ENCODE measurements around the gene VSIG8.
A peak's percentile ranks its signal among the peaks of the same experiment; 100 is the strongest.
"Not testable (repeated sequence)": the region's sequence is repeated elsewhere in the genome, so short reads cannot be mapped to it uniquely, and the experiment has no call there.

VSIG8 gene, protein sequence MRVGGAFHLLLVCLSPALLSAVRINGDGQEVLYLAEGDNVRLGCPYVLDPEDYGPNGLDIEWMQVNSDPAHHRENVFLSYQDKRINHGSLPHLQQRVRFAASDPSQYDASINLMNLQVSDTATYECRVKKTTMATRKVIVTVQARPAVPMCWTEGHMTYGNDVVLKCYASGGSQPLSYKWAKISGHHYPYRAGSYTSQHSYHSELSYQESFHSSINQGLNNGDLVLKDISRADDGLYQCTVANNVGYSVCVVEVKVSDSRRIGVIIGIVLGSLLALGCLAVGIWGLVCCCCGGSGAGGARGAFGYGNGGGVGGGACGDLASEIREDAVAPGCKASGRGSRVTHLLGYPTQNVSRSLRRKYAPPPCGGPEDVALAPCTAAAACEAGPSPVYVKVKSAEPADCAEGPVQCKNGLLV

DNA sequence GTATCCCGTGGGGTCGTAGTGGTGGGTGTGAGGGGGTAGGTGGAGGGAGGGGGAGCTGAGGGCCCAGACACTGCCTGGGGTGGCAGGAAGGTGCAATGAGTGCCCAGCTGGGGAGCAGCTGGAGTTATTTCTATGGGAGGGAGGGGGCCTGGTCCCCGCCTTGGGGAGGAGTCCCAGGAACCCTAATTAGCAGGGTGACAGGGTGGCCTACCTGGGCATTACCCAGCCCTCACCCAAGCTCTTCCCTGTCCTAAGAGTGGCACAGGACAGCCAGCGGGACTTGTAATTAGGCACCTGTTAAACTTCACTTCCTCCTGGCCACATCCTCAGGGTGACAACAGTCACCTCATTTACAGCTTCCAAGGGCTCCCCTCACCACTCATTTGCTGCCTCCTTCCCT lies at the start of gene VSIG8:
VSIG8 (minus strand) TSS at position 101 of the 400 bp plus-strand sequence. CDS start 136 bp downstream, outside the sequence.
- DNase-seq = no peak

DNA sequence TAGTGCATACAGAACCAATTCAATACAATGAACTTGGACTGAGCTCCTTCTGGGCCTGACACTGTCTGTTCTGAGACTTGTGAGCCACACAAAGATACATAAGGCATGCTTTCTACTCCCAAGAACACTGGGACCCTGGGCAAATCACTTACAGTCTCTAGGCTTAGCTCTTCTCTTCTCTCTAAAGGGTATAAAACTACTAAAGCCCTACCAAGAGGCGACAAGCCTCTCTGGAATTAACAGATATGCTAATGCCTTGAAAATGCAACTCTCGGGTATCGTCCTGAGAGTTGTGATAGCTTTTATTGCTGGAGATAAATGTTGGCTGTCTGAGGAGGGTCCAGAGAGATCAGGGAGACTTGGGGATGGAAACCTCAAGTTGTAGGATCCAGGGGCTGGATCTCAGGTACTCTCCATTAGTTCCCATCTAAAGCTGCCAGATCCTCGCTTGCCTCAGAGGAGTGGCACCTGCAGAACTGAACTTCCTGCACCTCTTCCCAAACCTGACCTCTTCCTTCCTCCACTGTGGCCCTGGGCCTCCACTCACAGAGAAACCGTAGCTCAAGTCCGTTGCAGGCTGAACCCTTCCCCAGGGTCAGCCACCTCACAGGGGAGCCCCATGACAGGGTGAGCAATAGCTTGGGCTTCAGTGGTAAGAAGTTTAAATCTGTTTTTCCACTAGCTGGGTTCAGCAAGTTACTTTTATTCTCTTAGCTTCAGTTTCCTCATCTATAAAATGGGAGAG lies 49.0 kb upstream of the VSIG8 start:
- no peak for DNase-seq

DNA sequence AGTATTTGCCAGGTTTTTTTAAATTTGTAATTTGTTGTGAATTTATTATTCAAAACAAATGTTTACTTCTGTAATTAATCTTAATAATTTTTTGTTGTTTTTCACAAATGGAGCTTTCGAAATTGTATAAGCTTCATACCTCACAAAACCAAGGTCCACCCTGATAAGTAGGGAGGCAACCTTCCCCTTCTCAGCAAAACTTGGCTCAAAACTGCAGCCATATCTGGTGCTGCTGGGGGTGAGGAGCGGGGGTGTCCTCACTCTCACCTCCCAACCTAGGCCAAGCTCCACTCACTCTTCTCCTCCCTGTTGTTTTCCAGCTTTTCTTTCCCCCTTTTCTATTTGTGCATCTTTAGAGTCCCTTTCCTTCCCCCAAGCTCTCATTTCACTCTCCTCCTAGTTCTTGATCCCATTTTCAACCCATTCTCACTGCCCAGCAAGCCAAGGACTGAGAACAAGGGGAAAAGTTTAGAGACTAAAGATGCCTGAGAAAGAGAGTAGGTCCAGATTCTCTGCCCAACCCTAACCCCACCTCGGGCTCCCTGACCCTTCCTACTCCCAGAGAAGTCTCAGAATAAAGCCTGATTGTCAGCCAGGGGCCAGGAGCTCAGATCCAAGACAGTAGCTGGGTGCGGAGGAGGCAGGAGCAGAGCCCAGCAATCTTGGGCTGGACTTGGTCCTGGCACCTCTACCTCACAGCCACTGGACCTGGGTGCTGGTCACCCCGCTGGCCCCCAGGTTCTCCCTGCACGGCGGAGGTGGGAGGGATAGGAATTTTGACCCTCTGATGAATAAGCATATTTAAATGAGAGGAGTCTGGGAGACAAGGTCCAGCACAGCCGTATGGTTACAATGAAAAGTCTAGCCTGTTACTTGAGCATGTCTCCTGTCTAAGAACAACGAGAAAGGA lies 45.8 kb upstream of the VSIG8 start:
- no peak for DNase-seq

DNA sequence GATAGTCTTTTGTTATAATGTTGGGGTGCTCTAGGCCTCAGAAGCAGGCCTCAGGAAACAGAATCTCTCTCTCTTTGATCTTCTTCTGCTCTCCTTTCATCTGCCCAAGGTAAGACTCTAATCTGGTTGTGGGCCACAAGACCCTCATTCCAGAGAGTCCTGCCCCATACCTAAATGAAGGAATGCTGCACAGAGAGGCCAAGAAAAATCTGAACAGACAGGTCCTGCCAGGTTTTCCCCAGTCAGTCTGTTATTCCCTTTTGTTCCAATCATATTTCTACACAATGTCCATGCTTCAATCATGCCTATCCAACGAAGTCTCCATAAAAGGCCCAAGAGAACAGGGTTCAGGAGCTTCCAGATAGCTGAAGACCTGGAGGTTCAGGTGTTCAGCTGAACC lies 44.5 kb upstream of the VSIG8 start:
- DNase-seq = no peak

DNA sequence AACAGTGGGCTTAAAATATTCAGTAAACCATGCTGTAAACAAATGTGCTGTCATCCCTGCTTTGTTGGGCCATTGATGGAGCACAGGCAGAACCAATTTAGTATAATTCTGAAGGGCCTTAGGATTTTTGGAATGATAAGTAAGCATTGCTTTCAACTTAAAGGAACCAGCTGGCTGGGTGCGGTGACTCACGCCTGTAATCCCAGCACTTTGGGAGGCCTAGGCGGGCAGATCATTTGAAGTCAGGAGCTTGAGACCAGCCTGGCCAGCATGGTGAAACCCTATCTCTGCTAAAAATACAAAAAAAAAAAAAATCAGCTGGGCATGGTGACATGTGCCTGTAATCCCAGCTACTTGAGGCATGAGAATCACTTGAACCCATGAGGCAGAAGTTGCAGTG lies 41.6 kb upstream of the VSIG8 start:
- not testable (repeated sequence) for DNase-seq

- DNase-seq = no peak
These were observed 40.1 kb upstream of the VSIG8 start for GRCh38 chr1:159902541-159902940.

GRCh38 chr1:159900755-159901360 lies 38.4 kb upstream of the VSIG8 start:
- DNase-seq = no peak

DNA sequence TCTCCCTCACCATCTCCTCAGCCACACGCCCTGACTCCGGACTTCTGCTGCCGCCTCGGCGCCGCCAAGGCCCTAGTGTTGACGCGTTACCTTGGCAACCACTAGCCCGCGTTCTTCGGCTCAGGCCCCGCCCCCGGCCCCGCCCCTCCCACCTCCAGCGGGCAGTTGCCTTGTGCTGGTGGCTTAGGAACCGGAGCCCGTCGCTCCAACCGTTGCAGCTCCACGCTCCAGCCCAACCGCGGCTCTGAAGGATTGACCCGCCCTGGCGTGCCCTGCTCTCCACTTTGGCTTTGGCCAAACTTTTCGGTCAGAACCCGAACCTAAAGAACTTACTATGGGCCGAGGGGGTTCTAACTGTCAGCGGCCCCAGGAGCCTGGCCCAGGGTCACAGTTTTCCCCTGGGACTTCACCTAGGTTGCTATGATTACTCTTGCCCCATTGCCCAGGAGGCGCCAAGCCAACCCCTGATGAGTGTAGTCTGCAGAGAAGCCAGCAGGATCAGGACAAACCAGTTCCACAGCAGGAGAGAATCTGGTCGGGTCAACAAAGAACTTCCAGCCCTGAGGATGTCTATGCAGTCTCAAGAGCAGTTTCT lies 37.7 kb upstream of the VSIG8 start, which contains the start of gene CFAP45:
CFAP45 (minus strand) TSS at position 80 of the 595 bp plus-strand sequence; CDS start at position 13, 67 bp downstream.
- DNase-seq = no peak

GRCh38 chr1:159899634-159900033 lies 37.2 kb upstream of the VSIG8 start:
- not testable (repeated sequence) for DNase-seq

- DNase-seq = no peak
These were observed 36.1 kb upstream of the VSIG8 start for GRCh38 chr1:159898527-159898926.

DNA sequence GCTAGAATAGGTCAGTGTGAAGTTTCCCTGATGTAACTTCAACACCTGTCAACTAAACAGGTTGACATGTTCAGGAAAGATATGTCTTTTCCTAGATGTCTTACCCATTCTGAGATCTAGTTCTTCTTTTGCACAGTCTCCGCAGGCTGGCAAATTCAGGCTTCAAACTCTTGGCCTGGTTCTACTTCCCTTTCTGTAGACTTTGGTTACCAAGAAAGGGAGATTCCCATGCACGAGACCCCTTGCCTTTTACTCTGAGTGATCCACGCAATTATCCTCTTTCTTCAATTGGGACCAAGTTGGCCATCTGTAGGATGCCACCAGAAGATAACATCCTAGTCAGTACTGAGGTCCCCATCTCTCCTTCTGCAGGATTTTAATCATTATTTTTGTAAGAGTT lies 35.5 kb upstream of the VSIG8 start:
- no peak for DNase-seq

- DNase-seq = no peak
These were observed 34.1 kb upstream of the VSIG8 start for GRCh38 chr1:159896546-159896930.

DNA sequence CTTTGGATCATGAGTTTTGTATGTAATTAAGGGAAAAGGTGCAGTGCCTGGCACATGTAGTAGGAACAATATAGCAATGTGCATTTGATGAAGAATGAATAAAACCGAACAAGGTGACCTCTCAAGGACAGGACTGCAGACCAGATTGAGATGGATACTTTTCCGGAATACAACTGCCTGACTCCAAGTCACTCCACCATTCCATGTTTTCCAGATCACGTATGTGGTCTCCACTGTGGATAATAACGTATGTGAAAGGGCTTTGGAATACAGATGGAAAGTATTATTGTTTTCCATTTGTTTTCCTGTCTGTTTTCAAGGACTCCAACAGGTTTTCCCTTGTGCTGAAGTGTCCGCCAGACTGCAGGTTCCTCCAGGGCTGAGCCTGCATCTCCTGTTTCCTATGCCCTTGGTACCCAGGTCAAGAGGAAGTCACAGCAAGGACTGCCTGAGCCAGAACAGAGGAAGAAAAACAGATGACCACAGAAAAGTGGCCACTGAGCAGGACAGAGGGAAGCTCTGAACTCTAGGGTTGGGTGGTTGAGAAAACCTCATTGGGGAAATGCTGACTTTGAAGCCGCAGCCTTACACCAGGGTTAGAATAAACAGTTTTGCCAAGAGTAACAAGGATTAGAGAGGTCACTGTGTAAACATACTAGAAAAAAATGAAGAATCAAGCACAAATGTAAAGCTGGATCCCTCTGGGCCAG lies 33.5 kb upstream of the VSIG8 start:
- DNase-seq = no peak

- no peak for DNase-seq
These were observed 32.8 kb upstream of the VSIG8 start for GRCh38 chr1:159895286-159895685.

DNA sequence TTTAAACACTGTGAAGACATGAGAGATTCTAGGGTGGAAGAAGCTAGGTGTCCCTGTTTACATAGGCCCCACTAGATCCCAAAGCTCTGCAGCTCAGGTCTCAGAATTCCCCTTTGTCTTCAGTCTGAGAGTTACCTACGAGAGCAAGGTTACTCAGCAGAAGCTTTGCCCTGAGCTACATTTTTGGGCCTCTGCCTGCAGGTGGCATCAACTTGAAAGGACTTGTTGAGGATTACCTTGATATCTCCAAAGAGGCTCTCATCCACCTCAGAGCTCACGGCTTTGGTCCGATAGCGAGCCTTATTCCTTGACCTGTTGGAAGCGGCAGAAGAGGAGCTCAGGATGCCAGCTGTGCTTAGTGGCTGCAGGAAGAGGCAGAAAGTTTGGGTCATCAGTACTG lies 30.5 kb upstream of the VSIG8 start:
- DNase-seq = no peak

DNA sequence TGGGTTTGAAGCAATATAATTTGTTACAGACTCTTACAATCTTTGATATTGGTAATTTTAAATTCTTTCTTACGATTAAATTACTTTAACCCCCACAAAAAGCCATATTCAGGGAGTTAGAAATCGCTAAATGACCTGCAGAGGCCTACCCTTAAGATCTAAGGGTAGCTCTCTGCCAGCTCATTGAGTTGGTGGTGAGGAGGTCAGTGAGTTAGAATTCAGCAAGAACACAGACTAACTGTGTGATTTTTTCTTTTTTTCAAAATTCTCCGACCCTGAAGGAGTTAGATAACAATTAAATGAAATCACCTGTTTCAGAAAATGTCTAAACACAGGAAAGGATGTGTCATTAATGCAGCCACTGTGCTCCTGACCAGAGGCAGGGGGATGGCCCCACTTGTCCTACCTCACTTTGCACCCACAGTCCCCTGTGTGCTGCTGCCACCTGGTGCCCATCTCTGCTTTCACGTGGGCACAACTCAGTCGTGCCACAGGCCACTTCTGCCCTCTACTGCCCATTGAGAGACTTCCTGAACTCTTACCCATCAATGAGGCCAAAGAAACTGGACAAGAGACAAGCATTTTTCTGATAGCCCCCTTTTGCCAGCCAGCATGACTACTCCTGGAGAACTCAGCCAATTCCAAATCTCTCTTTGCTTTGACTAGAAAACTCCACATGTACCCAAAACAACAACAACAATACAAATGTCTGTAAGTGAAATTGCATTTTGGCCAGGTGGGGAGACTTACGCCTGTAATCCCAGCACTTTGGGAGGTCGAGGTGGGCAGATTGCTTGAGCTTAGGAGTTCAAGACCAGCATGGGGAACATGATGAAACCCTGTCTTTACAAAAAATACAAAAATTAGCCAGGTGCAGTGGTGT lies 29.1 kb upstream of the VSIG8 start:
- DNase-seq = peak; percentile 90

DNA sequence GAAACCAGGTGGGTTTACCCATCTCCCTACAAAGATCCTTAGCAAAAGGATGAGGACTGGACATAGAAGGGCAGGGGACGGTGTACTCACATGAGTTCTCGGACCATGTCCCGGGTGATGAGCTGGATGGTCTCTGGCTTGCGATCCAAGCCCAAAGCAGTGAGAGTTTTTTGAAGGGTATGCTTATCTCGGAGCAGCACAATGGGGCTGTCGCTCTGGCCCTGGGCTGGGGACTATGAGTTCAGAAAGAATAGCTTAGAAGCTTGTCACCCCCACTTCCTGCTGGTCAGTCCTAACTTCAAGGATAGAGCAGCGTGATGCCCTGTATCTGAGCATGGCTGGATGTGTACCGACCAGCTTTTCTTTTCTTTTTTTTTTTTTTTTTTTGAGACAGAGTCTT lies 27.9 kb upstream of the VSIG8 start:
- no peak for DNase-seq

DNA sequence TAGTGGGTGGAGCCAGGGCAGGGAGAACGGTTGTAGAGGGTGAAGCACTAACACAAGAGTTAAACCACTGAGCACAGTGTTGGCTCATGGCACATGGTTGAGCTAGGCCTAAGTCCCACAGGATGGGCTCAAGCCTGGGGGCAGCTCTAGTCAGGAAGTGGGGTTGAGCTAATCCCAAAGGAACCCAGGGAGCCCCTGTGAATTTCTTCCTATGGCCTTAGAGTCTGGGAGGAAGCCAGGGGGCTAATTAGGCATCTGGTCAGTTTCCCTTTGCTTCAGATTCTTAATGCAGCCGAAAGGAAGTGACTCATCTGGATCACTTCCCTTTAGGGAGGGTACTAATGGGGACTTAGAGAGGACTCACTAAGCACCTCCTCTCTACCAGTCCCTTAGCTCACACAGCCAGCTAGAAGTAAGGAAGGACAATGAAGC lies 27.4 kb upstream of the VSIG8 start:
- no peak for DNase-seq

- DNase-seq = no peak
These were observed 26.7 kb upstream of the VSIG8 start for GRCh38 chr1:159889202-159889601.

DNA sequence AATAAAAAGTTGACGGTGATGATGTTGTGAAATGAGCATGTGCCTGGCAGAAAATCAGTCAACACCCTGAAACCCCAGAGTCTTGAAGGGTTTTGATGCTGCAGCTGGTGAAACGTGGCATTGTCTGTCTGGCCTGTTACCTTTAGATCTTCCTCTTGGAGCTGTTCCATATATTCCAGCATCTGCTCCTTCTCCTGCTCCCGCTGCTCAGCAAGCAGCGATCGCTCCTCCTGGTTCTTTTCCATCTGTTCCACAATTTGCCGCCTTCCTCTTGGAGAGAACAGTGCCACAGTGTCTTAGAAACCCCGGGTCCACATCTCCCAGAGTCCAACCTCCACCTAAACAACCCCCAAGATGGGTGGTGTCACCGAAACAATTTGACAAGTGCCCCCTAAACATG lies 21.8 kb upstream of the VSIG8 start:
- no peak for DNase-seq

Measured in activated CD8-positive, alpha-beta memory T cell treated with anti-CD3 and anti-CD28 coated beads for 24 hours (primary cell).